Measurements from ENCODE around the gene MRPS17. TPM values are rescaled to one million over a fixed set of nuclear protein-coding genes. Genes with fewer than 3 reads are reported as not detected.

The MRPS17 gene
- total and polyA plus RNA-seq, 10 of the 15 experiments (the other 5 are each of a cell fraction or from before 2014, with no cell fraction given): 18.7 to 74.5 (median 29.2) TPM

- TF ChIP-seq CTCF (IDR thresholded peaks at IDR 0.05 in 2 of 3, conservative IDR thresholded peaks at IDR 0.05 in 1 of 3; ENCODE audit: control insufficient read depth in 2 of 3, extremely low read depth in 1 of 3, insufficient read depth in 1 of 3, low read depth in 3 of 3, low read length in 3 of 3): no peak
- no peak for TF ChIP-seq ZBTB40 (IDR thresholded peaks at IDR 0.05; ENCODE audit: borderline replicate concordance)
- TF ChIP-seq STAT1 (conservative IDR thresholded peaks at IDR 0.05): no peak
- TF ChIP-seq SREBF2 (IDR thresholded peaks at IDR 0.05; ENCODE audit: low read length): no peak
- no peak for TF ChIP-seq MEF2B (IDR thresholded peaks at IDR 0.05; ENCODE audit: partially characterized antibody, poor library complexity, severe bottlenecking)
- no peak for TF ChIP-seq ESRRA (IDR thresholded peaks at IDR 0.05; ENCODE audit: low read length)
- no peak for TF ChIP-seq ZNF274 (IDR thresholded peaks at IDR 0.05; ENCODE audit: insufficient read depth, insufficient read length)
- no peak for TF ChIP-seq MAX (IDR thresholded peaks at IDR 0.05; ENCODE audit: low read depth, low read length)
Observed at GRCh38 chr7:55957190-55957589, 5.5 kb downstream of the MRPS17 start (continued).
